ENCODE measurements around the gene LRMDA.

Gene LRMDA

DNA sequence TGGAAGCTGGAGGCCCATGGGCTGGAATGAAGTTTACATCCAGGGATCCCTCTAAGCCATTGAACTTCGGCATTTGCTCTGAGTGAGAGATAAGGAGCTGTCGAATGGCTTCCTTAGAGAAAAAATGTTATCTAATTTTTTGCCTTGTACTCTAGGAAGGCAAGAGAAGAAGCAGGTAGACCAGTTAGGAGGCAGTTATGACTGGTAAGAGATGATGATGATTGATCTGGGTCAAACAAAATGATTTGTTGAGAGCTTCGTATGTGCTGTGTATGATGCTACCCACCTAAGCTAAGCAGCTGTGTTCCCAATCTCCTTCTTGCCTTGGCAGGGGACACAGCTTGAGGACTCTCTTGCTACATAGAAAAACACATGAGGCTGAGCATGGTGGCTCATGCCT, 370.2 kb downstream of the LRMDA start:
- DNase-seq = no peak

DNA sequence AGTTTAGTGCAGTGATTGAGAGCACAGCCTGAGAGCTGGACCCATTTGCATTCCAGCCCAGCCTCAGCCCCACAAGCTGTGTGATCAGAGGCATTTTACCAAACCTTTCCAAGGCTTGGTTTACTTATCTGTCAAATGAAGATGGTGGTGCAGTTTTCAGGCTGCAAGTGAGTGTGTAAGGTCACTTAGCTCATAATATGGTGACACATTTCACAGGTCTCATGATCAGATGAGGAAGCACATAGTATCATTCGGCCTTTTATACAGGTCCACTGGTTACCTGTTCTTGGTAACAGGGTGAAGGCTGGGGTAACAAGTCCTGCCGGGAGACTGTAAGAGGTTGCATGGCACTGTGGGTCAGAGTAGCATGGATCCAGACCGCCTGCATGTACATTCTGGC, 371.7 kb downstream of the LRMDA start:
- DNase-seq = no peak

DNA sequence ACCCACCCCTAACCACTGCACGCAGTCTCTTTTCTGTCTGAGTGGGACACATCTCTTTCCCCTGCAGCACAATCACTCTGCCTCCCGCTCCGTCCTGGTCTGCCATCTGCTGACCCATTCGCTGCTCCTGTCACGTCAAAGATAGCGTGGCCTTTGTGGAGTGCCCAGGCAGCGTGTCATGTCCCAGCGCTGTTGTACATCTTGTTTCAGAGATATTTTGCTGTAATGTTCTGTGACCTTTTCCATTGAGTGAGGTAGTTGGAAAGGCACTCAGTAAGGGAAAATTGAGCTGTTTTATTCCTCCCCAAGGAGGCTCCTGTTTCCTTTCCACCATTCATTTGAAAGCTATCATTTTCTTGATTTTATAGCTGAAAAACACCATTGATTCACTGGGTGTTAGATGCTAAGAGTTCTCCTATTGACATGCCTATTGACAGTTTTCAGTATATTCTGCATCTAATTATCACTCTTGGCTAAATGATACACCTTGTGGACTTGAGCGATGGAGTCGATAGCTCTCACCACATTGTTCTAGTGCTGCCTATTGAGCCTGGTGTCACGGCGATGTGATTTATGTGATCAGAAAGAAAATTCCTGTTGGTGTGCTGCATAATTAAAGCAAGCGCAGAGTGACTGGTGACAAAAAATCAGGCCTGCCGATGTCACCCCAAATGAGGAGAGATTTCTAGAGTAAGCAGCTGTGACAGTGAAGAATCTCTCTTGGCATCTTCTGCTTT, 372.6 kb downstream of the LRMDA start:
- no peak for DNase-seq

DNA sequence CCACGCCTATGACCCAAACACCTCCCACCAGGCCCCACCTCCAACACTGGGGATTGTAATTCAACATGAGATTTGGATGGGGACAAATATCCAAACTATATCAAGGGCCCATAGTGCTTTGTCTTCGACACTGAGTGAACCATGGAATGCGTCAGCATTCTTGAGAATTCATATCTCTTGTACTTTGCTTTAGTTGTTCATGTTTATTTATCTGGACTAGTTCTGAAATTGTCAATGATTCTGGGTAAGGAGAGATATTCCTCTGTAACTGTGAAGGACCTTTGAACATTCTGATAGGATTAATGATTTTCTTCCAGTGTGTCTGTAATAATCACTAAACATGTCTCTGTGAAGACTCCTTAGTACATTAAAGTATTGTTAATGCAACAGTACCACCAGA, 374.8 kb downstream of the LRMDA start:
- DNase-seq = no peak

DNA sequence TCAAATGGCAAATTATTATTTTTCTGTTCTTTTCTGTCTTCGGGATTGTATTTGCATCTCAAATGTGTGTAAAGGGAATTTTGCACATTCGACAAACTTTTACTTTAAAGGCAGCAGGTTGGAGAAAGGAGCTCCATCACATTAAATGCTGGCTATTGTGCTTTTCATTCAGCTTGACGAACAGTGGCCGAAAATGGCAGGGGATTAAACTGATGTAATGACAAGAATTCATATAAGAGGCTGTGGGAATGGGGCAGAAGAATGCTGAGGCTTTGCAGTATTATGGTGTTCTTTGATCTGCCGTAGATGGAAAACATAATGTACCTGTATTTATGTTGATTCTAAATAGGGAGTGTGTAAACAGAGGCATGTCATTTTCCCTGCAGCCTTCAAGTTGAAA, 376.0 kb downstream of the LRMDA start:
- DNase-seq = no peak

DNA sequence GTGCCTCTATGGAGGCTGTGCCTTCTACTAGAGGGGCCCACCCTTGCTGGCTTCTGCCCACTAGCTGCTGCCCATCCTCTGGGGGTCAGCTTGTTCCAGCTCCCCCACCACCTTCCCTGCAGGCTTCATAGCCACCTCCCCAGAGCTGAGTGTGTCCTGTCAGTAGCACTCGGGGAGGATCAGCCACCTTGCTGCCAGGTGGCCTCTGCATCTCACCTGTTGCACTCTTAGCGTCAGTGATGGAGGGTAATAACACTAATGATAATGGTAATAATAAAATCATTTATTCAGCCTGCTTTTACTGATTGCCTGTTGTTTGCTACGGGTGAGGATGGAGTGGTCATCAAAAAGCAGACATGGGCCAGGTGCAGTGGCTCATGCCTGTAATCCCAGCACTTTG, 377.6 kb downstream of the LRMDA start:
- DNase-seq = no peak

DNA sequence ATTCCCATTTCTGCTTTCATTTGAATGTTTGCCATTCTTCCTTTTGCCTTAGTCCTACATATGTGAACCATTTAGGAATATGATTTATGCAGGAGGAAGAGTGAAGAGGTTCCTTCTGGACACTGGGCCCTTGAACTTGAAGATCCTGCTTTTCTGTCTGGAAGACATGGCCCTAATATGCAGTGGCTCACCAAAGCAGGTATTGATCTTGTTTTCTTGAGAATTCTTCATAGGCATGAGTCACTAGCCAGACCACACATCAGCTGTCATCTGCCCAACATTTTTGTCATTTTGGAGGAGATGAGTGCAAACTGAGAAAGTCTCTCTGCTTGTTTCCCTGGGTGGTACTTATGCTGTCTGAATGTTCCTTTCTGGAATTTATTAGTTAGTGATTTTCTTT, 382.6 kb downstream of the LRMDA start:
- no peak for DNase-seq

DNA sequence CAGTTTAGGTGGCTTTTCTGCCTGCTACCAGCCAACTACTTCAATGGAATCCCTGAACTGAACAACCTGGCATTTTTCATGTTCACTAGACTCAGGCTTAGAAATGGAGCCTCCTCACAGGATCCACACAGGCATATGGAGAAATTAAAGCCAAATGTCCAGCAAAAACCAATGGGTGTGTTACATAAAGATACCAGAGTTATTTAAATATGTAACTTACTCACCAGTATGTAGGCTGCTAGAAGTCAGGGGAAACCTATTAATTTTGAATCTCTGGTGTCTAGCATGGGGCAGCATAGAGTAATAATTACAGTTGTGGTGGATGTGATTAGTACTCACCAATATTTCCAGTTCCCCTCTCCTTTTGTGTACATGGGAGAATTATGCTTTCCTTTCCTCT, 383.6 kb downstream of the LRMDA start:
- no peak for DNase-seq

DNA sequence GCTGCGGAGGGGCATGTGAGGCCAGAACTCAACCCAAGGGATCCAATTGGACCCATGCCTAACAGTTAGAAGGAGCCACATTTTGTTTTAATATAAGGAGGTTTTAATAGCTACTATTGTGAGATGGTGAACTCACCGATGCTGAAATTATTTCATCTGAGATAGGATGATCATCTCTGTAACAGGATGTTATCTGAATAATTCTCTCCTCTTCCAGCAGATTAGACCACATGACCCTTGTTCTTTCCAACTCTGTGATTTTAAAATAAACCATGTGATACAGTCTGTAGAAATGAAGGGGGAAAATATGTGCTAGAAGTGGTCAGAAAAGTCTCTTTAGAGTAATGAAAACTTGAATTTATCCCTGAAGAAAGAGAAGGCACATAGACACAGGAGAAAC, 385.8 kb downstream of the LRMDA start:
- no peak for DNase-seq

DNA sequence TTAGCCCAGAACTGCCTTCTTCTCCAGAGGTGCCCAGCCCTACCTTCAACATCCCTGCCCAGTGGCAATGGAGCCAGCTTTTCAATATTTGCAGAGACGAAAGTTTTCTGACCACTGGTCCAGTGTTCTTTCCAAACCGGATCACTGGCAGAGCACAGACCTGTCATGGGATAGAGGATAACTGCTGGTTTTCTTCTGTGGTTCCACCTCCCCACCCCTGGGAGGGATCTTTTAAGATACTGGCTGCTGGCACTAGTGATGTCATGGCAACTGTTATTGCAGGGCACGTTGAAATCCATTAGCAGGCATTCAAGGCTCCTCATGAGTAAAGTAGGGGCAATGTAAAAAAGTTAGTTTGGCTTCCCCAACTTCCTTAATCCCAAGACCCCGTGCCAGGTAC, 387.1 kb downstream of the LRMDA start:
- DNase-seq = no peak

DNA sequence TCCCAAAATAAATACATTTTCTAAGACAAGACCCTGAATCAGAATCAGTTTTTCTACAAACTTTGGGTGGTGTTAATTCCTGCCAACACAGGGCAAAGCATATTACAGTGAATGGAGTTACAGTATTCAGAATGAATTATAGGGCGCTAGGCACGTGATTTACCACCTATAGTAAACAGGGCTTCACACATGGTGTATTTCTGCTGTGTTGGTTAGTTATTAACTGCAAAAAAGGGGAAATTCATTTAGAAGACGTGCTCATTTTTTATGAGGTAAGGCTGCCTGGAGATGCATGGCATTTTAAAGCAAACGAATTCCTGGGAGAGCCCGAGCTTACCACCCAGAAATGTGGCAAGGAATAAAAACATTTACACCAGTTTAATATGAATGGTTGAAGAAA, 393.8 kb downstream of the LRMDA start:
- no peak for DNase-seq

DNA sequence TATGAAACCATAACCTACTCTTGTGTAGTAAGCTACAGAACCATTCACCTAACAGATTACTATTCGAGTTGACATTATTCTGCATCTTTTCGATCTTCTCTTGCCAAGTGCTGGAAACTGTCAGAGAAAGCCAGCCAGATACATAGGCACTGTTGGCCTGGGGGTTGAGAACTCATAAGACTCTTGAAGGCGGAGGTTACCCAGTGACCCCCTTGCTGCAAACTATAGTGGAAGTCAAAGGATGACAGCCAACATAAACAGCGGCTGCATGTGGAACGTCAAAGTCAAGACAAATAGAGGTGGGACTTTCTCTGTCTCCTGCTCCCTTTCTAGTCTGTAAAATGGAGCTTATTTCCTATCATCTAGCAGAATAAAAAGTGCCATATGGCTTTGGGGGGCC, 394.2 kb downstream of the LRMDA start:
- no peak for DNase-seq

DNA sequence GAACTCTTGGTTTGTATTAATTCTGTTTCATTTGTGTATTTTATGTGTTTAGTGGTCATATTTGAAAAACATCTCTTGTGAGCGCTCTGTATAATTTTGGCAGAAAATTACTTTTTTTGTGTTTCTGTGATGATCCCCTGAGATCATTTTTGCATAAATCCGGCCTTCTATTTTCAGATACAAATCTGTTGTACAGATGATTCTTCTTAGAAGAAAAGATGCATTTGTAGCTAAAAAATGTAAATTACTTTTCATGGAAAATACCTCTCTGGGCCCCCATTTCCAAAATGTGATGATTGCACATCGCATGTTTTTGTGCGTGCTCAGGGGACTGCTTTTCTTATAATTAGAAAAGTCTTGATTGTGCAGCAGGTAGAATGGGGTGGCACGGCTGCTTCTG, 395.4 kb downstream of the LRMDA start:
- no peak for DNase-seq

DNA sequence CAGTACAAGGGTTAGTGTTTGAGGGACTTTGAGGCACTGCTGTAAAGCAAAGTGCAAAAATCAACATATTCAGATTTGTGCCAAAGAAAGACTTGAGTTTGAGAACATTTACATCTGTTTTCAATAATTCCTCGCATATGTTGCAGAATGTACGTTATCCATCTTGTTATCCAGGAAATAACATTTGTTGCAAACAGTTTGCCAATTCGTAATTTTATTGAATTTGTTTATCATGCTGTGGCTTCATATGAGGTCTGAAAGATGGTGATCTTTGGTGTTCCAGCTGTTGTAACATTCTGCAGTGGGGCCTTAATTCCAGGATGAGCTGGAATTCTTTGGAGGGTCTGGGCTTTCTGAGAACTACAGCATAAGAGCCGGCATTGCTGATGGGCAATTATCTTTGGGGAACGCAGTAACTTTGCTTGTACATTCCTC, 396.2 kb downstream of the LRMDA start:
- no peak for DNase-seq

DNA sequence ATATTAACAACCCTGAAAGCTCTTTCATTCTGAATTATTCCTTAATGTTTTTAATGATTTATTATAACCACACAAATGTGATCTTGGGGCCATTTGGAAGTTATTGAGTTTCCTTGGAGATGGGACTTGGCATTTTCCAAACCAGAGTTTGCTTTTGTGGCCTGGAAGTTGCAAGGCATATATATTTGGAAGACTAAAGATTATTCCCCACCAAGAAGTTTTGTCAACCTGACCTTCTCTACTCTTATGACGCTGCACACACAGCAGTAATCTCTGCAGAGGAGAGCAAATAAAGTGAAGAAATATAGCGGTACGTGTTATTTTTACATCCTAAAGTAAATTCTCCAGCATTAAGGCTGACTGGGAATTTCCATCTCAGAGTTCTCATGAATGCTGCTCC, 397.0 kb downstream of the LRMDA start:
- DNase-seq = no peak

DNA sequence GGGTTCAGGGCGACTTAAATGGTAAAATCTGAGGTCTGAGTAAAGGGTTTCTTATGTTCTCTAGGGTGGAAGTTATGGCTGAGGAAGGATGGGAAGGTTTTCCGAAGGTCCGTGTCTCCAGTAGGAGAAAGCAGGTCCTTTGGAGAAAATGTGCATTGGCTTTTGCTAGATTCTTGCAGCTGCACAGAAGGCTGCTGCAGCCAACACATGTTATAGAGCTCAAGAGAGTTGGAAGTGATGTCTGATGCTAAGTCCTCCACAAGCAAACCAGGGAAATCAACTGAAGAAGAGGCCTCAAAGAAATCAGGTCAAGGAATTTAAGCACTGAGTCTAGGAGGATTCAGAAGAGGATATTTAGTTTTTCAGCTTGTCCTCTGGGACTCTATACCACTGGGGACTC, 404.6 kb downstream of the LRMDA start:
- DNase-seq = no peak

DNA sequence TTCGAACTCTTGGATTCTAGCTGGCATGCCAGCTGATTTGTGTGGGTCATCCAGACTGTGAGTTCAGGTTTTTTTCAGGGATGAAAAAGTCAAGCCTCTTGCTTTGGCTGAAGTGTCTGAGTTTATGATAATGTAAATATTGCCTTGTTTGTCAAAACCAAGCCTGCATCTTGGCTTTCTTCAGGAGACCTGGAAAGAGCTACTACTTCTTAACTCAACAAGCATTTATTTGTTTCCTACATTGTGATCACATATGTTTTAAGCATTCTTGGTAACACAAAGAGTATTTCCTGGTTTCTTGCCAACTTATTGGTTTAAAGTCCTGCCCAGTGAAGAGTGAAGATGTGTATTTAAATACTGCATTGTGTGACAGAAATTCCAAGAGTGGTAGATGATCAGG, 407.1 kb downstream of the LRMDA start:
- DNase-seq = no peak

DNA sequence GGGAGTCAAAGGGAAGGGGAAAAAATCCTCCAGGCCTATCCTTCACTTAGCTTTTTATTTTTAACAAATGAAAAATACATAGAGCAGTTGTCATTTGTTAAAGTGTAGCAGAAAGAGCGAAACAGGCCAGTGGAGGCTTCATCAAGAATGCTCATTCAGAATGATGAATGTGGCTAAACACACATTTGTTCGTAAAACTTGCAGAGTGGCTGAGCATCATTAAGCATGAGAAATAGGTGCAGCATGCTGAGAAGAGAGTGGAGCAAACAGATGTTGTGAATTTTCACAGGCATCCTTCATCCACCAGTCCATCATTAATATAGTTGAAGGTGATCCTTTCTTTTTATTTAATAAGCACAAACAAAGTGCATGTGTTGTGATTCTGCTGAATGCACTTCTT, 407.6 kb downstream of the LRMDA start:
- no peak for DNase-seq

DNA sequence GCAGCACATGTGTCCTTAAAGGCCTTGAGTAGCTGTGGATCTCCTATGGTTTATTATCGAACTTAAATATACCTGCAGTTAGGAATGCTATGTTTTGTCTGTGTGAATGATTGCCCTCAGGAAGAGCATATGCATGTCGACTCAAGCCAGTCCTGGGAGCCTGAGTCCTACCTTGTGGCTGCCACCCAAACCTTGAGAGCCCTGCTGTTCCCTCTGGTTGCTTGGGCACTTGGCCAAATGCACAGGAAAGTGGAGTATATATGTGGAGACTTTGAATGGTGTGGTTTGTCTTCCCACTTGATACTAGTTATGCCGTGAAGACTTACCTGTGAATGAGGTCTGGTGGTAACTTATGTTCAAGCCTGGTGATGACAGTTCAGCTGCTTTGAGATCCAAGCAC, 409.8 kb downstream of the LRMDA start:
- DNase-seq = no peak

DNA sequence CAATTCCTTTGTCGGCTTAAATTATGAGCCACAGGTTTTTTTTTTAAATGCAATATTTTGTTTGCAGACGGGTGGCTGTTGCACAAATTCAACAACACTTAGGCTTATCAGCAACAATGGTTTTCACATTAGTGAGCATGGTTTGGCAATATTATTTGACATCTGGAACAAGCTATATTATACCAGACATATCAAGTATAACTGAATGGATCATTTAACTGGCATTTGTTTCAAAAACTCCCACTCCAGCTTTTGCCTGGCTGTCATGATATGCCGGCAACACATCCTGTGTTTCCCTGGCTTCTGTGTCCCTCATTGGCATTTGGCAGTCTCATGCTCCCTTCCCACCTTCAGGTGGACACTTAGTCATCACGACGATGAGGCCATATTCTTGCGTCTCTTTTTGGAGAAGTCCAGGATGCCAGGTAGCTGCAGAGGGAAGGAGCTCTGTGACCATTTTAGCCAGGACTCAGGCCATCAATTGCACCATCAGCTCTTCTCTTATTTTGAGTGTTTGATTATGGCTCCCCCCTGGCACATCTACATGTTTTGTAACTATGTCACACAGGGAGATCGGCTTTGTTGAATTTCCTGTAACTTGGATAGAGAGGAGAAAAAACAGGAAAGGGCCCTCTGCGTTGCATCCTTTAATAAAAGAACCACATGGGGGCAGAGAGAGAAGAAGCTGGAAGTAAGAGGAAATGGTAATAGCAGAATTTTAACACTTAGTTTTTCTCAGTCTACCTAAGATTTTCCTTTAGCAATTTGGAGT, 413.9 kb downstream of the LRMDA start:
- DNase-seq = no peak

DNA sequence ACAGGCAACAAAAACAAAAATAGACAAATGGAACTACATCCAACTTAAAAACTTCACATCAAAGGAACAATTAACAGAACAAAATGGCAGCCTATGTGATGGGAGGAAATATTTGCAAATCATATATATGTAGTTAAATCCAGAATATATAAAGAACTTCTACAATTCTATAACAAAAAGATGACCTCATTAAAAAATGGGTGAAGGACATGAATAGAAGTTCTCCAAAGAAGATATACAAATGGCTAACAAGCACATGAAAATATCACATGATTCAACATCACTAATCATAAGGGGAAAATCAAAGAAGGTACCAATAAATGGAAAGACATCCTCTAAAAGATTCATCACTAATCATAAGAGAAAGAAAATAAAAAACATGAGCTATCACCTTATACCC, 416.1 kb downstream of the LRMDA start:
- no peak for DNase-seq

DNA sequence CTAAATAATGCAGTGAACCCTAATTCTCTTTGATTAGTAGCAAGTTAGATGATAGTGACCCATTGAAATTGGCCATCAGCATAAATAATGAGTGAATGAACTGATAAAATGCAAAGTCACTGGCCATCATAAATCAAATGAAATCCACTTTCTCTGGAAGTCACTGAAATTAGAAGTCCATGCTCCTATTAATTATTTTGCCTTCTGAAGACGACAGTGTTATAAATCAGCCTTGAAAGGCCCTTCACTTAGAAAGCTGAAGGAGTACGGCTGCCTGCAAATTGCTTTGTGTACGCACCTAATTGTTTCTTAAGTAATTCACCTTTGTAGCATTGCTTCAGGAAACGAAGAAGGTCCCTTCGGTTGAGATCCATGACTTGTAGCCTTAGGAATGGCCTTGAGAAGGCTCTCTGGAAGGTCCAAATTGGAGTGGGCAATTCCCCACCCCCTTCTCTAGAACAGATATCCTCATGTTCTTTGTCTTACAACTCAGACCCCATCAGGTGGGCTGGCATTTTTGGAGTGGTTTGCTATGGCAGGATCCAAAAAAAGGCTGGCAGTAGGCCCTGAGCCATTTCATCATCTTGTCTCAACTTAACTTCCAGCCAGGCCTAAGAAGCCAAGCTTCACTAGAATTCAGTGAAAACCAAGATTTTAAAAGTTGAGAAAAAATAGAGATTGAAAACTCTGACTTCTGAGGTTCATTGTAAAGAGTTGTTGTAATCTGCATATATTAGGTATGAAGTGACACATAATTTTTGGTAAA, 420.3 kb downstream of the LRMDA start:
- no peak for DNase-seq

DNA sequence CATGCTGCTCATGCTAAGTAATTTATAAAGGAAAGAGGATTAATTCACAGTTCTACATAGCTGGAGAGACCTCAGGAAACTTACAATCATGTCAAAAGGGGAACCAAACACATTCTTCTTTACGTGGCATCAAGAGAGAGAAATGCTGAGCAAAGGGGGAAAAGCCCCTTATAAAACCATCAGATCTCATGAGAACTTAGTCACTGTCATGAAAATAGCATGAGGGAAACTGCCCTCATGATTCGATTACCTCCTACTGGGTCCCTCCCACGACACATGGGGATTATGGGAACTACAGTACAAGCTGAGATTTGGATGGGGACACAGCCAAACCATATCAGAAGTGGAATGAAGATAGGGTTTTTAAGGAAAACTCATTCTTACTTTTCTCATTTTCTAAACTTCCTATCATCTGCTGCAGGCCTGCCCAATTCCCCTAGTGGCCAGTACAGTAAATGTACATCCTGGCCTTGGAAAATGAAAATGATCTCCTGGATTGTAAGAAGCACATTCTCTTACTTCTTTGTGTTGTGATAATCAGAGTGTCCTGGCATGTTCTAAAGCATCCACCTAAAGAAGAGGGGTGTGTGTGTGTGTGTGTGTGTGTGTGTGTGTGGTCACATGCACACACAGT, 421.5 kb downstream of the LRMDA start:
- DNase-seq = no peak
